Fibroblast of skin of back (primary cell): ENCODE data around the gene CD93.

Source experiments
- DNase-seq: peaks from one replicate; pipeline ENCODE4 v3.0.0-alpha.2; 2013

Gene CD93

DNA sequence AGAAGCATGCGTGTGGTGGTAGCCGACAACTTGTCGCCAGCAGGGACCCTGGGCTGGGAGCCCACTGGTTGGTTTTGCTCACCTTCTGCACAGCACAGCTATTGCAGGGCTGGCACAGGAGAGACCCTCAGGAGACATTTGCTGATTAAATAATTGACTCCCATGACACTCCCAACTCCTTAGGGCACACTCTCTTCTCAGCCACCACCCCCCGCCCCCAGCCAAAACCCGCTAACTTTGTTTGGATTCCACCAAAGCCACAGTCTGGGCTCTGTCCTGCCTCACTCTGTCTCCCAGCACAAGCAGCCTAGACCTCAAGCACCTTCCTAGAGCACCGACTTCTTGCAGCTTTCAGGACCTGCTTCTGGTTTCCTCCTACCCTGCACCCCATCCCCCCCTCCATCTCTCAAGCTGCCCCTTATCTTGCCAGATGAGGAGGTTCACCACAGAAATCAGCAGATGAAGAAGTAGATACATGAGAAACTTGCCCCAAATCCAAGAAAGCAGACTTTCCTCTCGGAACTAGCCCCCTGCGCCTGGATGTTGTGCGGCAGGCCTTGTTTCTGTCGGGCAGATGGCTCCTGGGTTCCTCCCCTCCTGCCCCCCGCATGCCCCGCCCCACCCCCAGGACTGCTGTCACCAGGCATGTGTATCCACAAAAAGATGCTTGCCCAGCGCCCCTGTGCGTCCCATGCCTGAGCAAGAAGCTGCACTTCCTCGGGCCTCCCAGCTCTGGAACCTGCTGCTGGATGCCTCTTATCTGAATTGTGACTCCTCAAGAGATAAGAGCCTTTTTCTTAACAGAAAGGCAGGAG is 35.0 kb upstream of the CD93 start:
- no peak for DNase-seq

DNA sequence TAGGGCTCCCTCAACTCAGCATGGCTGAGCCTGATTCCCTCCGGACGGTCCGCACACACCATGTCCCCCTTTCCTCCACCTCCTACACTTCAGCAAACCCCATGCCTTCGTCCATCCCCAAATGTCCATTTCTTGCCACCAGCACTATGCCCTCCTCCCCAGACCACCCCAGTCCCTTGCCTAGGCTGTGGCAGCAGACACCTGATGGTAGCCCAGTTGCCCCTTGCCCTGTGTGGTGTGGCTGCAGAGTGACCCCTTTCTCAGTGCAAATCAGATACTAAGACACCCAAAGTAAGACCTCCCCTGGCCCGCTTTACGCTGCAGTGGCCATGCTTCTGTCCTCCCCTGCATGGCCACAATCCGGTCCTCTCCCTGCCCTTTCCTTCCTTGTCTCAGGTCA is 34.1 kb upstream of the CD93 start:
- DNase-seq: no peak

DNA sequence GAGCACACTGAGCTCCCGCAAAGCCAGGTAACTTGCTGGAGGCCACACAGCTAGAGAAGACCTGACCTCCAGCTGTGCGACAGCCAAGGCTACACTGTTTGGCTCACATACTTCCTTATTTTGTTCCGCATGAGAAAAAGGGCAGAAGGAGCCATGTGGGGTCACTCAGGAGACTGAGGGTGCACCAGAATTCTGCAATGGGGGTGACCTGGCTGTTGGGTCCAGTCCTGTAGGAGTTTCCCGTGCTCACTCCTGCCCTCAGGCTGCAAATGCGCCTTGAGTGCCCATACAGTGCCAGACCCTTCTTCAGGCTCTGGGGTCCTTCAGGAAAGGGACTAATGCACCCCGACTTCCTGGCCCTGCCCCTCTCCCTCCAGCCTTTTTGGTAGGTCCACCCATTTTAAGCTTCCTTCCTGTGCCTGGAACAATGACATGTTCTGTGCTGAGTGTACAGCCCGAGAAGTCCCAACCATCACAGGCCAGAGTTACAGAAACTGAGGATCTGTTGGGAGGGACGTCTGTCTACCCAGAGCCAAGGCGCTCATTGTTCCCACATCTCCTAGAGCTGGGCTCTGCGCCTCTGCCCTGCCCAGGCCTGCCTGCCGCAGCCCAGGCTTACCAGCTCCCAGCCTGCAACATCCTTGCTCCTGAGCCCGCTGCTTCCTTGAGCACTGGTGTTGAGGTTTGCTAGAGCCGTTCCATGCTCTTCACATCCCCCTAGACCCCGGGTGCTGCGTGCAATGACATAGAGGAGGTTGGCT is 33.5 kb upstream of the CD93 start:
- no peak for DNase-seq

DNA sequence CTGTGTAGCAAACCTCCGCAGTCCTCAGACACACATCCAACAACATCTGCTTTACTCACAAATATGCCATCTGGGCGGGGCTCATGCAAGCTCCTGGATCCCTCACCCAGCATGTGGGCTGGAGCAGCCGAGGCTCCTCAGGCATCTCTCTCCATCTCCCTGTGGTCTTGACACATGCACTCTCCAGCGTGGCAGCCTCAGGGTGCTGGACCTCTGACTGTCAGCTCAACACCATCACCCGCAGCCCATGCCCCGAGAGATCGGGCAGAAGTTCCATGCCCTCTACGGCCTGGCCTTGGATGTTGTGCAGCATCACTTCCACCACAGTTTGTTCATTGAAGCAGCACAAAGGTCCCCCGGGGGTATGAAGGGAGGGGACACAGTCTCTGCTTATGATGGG is 32.6 kb upstream of the CD93 start:
- no peak for DNase-seq

DNA sequence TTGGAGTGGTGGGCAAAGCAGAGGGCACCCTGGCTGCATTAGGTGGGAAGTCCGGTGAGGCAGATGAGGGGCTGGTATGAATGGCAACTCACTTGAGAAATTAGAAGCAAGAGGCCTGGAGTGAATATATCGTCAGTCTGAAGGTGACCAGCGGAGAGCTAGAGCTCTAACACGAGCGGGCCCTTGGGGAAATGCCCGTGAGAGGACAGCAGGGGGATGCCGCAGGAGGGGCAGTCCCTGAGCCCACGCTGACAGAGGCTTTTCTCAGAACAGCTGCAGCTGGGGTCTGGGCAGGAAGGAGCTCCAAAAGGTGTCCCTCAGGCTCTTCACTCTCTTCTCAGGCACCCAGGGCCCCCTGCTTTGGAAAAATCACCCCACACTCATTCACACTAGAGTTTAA is 32.0 kb upstream of the CD93 start:
- no peak for DNase-seq

DNA sequence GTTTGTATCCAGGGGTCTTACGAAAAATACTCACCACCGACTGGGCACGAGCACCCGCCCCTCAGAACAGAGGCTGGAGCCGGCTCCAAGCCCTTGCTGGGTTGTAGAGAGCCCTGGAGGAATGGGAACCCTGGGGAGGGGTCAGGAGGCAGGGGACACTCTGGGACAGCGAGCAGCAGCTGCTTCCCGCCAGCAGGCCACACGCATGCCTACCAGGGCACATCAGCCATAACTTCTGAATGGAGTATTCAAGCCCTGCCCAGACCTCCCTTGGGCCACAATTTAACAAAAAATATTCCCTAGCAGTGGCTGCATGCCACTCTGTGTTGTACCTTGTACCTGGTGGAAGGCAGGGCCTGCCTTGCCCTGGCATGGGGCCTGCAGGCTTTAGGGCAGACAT is 31.6 kb upstream of the CD93 start:
- DNase-seq: no peak

DNA sequence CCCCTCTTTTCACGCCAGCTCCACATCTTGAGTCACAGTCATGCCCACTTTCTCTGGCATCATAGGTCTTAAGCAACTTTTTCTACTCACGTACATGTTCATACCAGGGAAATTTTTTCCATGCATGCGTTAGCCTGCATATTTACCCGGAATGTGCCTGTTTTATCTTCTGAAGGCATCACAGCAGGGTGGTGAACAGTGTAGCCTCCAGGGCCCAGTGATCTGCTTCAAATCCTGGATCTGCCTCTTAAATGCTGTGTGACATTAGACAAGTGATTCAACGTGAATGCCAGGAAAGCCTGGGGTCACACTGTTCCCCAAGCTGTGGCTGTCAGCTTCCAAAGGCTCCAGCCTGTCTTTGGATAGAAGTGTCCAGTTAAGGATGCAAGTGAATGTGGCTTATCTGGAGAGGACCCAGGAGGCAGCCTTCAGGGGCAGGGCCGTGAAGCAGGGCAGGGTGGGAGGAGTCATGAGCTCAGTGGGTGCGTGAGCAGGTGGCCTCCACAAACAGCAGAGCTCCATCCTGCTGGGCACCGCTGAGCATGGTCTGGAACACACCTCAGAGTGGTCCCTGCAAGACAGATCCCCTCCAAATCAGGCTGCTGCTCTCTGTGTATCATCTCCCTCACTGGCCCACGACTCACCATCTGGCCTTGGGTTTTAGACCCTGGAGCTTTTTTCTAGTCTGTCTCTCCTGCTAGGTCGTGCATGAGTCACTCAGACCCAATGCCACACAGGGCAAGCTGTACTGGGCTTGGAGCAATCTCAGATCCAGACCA is 30.4 kb upstream of the CD93 start:
- peak; percentile 67 for DNase-seq

DNA sequence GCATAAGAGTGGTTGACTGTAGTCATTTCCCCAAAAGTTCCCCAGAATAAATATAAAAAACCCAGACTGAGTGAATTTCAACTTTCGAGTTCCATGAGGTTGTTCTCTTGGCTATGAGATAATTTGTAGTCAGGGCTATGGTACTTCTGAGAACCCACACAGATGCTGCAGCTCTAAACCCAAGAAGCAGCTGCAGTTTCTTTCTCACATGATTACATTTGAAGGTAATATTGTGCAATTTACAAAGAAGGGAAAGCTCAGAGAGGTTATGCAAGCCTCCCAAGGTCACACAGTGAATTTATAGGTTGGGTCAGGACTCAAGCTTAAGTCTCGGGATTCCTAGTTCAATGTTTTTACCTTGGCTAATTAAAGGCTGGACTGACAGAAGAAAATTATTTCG is 29.7 kb upstream of the CD93 start:
- DNase-seq: no peak

DNA sequence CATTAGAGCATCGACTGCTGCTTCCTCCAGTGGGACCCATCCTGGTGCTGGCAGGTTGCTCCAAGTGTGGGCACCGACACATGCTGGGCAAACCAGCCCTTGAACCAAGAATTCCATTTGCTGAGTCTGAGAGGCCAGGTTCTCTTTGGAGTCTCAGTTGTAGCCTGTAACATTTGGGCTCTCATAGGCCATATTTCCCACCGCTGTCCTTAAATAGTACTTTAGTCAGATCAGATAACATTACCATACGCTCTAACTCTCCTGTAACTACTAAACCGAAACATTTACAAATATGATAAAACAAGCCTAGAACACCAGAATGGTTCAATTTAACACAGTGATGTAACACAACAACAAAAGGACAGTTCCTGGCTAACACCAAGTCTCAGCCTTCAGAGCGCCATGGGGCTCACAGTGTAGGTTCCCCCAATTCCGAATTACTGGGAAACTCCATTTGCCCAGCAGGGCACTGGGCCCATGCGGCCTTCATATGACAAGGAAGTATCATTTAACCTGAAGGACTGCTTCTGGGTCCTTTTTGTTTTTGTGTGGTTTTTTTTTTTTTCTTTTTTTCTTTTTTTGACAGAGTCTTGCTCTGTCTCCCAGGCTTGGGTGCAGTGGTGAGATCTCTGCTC is 28.4 kb upstream of the CD93 start:
- DNase-seq: no peak

DNA sequence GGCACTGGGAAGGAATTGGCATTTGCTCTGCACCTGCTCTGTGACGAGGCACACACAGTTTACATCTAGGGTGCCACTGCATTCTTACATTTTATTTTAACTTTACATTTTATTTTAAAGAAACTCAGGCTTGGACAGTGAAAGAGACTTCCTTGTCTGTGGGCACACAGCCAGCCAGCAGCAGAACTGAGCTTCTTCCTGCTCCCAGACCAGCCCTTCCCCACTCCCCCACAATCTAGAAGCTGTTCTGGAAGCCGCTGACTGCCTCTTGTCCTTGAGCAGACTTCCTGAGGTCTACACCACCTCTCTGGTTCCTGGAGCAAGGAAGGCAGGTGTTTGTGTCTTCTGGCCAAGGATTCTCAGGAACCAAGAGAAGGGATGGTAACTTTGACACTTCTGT is 27.9 kb upstream of the CD93 start:
- DNase-seq: no peak

DNA sequence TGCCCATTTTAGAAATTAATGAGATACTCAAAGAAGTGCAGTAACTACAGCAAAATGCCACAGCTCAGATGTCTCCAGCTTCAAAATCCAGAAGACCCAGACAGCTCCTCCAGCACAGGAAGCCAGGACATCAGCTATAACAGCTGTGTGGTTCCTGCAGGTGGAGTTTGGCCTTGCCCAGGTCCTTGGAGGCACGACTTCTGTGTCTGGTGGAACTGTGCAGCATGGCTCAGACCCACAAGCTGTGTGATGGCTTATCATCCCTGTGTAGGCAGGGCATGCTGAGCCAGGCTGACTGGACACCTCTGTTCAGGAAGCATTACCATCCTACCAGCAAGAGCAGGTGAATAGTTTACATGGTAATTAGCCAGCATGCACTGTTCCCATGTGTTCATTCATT is 26.5 kb upstream of the CD93 start:
- DNase-seq: no peak

DNA sequence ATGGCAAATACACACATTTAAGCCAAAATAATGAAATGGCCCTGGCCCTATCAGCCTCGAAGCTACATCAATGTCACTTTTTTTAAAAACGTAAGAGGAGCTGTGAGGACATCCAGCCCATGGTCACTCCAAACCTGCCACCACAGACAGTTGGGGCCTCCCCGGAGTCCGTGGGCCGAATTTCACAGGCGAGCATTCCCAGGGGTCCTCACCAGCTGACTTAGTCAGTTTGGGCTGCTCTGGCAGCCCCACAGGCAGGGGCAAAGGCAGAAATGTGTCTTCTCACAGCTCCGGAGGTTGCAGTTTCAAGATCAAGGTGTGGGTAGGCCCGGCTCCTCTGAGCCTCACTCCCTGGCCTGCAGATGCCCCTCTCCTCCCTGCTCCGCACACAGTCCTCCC is 25.8 kb upstream of the CD93 start:
- no peak for DNase-seq

DNA sequence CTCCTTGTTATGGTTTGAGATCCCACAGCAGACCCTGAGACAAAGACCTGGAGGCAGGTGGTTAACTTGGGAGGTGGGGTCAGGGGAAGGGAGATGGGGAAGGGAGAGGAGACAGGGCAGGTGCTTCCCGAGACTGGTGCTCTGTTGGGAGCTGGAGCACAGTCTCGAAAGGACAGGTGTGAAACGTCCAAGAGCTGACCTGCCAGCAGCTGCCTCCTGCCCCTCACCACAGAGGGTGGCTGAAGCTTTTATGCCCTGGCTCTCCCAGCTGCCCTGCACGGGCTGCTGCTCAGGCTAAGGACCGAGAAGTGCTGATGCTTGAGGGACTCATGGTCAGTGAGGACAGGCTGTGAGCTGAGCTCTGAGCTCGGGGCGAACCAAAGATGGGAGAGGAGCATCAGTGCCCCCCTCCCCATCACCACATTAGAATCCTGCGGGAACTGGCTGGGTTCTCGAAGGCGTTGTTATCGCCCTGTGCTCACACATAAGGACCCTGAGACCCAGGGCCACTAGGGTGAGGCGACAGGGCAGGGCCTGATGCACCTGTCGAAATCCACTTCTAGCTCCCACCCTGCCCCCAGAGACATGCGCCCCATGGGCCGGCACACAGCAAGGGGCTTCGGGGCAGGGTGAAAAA is 25.3 kb upstream of the CD93 start:
- DNase-seq: no peak

DNA sequence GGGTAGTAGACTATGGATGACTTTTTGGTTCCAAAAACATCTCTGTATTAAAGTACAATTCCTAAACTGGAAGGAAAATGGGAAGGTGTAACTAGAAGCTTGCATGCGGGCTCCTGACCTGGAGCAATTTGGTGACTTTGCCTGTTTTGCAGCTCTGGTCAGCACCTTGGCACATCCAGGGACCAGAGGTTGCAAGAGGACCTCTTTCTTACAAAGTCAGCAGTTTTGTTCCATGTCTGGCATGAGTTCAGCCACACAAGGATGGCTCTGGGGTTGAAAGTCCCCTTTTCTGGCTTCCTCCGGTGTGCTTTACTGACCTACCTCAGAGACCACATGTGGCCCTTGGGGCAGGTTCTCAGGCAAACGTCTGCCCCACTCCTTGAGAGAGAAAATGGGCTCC is 22.7 kb upstream of the CD93 start:
- no peak for DNase-seq

DNA sequence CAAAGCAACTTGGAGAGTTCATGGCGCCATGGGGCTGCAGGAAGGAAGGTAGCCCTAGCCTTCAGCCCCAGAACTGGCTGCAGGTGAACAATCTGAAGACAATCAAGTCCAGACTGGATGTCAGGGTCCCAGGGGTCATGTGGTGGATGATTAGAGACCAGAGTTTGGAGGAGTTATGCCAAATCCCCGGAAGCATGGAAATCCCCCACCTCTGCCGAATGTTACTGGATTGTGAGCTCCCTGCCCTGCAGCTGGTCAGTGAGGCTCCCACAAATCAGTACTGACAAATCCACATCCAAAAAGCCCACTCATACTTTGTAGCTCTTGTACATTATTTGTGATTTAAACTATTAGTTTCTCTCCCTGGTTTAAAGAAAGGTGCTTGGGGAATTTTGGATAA is 21.3 kb upstream of the CD93 start:
- DNase-seq: no peak

DNA sequence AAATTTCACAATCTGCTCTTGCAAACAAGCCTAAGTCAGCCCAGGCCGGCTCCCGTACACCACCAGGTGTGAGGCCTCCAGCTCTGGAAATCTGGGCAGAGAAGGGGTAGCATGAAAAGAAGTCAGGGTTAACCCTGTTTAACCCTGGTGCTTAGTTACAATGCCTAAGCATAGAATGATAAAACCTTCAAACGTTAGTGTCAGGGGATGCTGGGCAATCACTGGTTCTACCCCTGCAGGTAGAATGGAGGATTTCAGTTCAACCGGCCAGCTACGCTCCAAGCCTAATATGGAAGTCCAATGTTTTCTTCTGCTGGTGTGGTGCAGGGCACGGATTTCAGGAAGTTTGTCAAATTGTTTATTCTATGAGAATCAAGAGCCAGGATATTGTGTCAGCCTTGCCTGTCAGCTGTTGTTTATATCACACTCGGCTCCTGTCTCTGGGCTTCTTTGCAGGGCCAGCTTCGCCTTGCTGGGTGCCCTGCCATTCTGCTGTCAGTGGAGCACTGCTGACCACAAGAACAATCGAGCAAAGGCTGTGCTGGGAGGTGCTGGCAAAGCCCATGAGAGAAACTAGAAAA is 20.2 kb upstream of the CD93 start:
- no peak for DNase-seq

DNA sequence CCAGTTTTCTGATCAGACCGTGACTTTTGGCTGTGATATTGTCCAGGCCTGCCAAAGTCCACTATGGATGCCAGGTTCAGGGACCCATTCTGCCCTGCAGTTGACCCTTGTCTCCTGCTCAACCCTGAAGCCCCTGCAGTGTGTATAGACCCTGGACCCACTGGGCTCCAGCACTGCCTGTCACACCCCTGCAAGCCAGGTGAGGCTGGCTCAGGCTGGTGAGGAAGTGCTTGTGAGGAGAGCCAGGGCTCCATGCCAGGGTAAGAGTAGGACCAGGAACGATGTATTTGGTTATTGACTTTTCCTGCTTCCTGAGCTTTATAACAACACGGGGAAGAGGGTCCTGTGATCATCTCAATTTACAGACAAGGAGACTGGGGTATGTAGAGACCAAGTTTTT is 19.1 kb upstream of the CD93 start:
- no peak for DNase-seq

DNA sequence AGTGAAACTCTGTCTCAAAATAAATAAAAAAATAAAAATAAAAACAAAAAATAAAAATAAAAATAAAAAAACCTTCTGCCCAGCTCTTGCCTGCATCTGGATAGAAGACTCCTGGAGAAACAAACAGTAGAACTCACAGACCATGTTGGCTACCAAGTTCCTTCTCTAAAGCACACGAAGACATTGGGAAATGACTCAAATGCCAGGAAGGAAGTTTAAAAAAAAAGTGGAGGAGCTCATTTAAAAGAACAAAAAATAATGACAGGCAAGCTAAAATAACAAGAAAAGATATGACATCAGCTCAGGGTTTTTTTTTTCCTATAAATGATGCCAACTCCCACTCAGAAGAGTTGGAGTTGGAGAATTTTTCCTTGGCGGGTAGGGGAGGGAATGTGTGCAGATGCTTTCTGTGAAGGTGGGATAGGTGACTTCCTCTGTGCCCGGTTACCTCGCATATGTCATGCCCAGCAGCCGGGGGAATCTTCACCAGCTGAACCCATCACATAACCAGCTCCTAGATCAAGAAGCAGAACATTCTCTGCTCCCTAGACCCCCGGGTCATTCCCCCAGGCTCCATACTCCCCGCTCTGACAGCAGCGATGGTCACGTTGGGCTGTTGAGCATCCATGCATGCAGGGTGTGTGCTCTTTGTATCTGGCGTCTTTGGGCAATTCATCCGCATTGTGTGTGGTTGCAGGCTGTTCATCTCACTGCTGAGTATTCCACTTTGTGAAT is 17.3 kb upstream of the CD93 start:
- DNase-seq: peak; percentile 51

DNA sequence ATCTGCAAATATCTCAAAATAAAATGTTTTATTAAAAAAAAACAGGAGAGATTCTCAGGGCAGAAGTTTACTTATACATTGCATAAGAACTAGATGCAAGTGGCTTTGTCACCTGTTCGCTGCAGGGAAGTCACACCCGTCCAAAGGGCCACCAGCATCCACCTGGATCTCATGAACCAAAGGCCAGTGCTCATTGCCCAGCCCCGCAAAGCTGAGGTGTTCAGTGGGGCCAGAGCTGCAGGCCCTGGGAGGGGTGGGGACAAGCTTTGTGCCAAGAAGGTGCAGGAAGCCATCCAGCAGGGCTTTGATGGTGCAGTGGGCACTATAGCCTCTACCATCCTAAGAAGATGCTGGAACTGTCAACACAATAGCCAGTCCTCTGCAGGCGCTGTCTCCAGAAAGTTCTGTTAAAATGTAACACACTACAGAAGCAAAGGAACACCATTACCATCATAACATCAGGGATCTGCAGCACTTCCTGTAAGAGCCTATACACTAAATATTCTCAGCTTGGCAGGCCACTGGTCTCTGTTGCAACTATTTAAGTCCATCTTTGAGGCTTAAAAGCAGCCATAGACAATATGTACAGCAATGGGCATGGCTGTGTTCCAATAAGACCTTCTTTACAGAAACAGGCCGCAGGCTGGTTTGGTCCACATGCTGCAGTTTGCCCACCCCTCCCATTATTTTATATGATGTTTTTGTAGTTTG is 15.7 kb upstream of the CD93 start:
- DNase-seq: no peak

DNA sequence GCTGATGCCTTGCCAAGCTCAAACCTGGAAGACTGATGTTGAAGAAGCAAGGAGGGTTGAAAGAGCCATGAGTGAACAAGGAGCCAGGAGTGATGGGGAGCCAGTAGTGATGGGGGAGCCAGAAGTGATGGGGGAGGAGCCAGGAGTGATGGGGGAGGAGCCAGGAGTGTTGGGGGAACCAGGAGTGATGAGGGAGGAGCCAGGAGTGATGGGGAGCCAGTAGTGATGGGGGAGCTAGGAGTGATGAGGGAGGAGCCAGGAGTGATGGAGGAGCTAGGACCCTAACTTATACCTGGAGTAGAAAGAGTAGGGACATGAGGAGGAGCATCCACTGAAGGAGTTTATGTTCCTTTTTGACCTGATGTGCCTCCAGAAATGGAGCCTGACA is 14.6 kb upstream of the CD93 start:
- no peak for DNase-seq
